Liver (tissue), 9 donors: ENCODE measurements around the gene IL24. TPM values are rescaled to one million over a fixed set of nuclear protein-coding genes. Genes with fewer than 3 reads are reported as not detected.

Source experiments
- DNase-seq: peaks from one replicate; pipeline ENCODE4 v3.0.0-alpha.2; 2017; ENCODE audit warnings: low spot score
- H3K27ac ChIP-seq, 2 donors: one replicate each; pipeline ENCODE4 v1.7.0; 2013; ENCODE audit warnings: inconsistent platforms in 2 of 2, low read length in 2 of 2, control low read depth in 1 of 2, low read depth in 1 of 2, mild to moderate bottlenecking in 1 of 2
- H3K27me3 ChIP-seq, 4 donors: one replicate each; pipeline versions ENCODE4 v1.6.1 to v1.7.0; 2013; ENCODE audit warnings: low read length in 3 of 4, inconsistent platforms in 1 of 4, mild to moderate bottlenecking in 1 of 4, moderate library complexity in 1 of 4; ENCODE audit not compliant: control insufficient read depth in 4 of 4, insufficient read depth in 4 of 4
- H3K36me3 ChIP-seq, 4 donors: one replicate each; pipeline versions ENCODE4 v1.6.1 to v1.7.0; 2013; ENCODE audit warnings: low read length in 3 of 4, mild to moderate bottlenecking in 3 of 4, low read depth in 1 of 4, moderate library complexity in 1 of 4; ENCODE audit not compliant: control insufficient read depth in 4 of 4, insufficient read depth in 3 of 4
- H3K4me1 ChIP-seq, 4 donors: one replicate each; pipeline versions ENCODE4 v1.6.1 to v1.7.0; 2013; ENCODE audit warnings: low read length in 3 of 4, mild to moderate bottlenecking in 3 of 4, moderate library complexity in 1 of 4; ENCODE audit not compliant: control insufficient read depth in 4 of 4, insufficient read depth in 4 of 4
- H3K4me3 ChIP-seq, 3 donors: one replicate each; pipeline versions ENCODE4 v1.6.1 to v1.7.0; 2013; ENCODE audit warnings: low read length in 3 of 3, control low read depth in 1 of 3, low read depth in 1 of 3, mild to moderate bottlenecking in 1 of 3
- H3K9ac ChIP-seq, 2 donors: one replicate each; pipeline ENCODE4 v1.7.0; 2013; ENCODE audit warnings: low read length in 2 of 2, mild to moderate bottlenecking in 2 of 2, moderate library complexity in 2 of 2, control low read depth in 1 of 2, low read depth in 1 of 2
- H3K9me3 ChIP-seq, 4 donors: one replicate each; pipeline versions ENCODE4 v1.6.1 to v1.7.0; 2013; ENCODE audit warnings: low read length in 3 of 4; ENCODE audit not compliant: control insufficient read depth in 4 of 4
- ATF3 ChIP-seq: IDR thresholded peaks from 2 replicates; pipeline ENCODE4 v1.6.1; 2016; ENCODE audit warnings: antibody characterized with exemption
- CTCF ChIP-seq: fragments of 150-350 bp; IDR thresholded peaks from 2 replicates; pipeline ENCODE4 v1.5.1; 2017; ENCODE audit warnings: improper control_type of control experiment, low read depth, low read length; ENCODE audit not compliant: missing input control
- EGR1 ChIP-seq, 2 donors: IDR thresholded peaks; 2 replicates each; pipeline ENCODE4 v1.6.1; 2016 to 2018; ENCODE audit warnings: antibody characterized with exemption in 2 of 2, low read depth in 2 of 2
- FOXA1 ChIP-seq: IDR thresholded peaks from 2 replicates; pipeline ENCODE4 v1.6.1; 2016; ENCODE audit warnings: antibody characterized with exemption
- FOXA2 ChIP-seq: IDR thresholded peaks from 2 replicates; pipeline ENCODE4 v1.6.1; 2016; ENCODE audit warnings: antibody characterized with exemption
- GABPA ChIP-seq, 2 donors: IDR thresholded peaks in 1 of 2; conservative IDR thresholded peaks in 1 of 2; 2 replicates each; pipeline ENCODE4 v1.6.1; 2016; ENCODE audit warnings: antibody characterized with exemption in 2 of 2, mild to moderate bottlenecking in 1 of 2, moderate library complexity in 1 of 2
- HNF4A ChIP-seq, 2 donors: conservative IDR thresholded peaks; 2 replicates each; pipeline ENCODE4 v1.6.1; 2016; ENCODE audit warnings: antibody characterized with exemption in 2 of 2, mild to moderate bottlenecking in 2 of 2
- HNF4G ChIP-seq: IDR thresholded peaks from 2 replicates; pipeline ENCODE4 v1.6.1; 2016; ENCODE audit warnings: antibody characterized with exemption
- NR2F2 ChIP-seq: IDR thresholded peaks from 2 replicates; pipeline ENCODE4 v1.6.1; 2016; ENCODE audit warnings: antibody characterized with exemption
- RAD21 ChIP-seq, 2 donors: IDR thresholded peaks; 2 replicates each; pipeline ENCODE4 v1.6.1; 2016; ENCODE audit warnings: antibody characterized with exemption in 2 of 2, mild to moderate bottlenecking in 2 of 2
- RXRA ChIP-seq, 2 donors: IDR thresholded peaks; 2 replicates each; pipeline ENCODE4 v1.6.1; 2017 to 2018; ENCODE audit warnings: antibody characterized with exemption in 2 of 2, mild to moderate bottlenecking in 1 of 2
- TAF1 ChIP-seq: conservative IDR thresholded peaks from 2 replicates; pipeline ENCODE4 v1.6.1; 2016; ENCODE audit warnings: antibody characterized with exemption, mild to moderate bottlenecking
- YY1 ChIP-seq: IDR thresholded peaks from 2 replicates; pipeline ENCODE4 v1.6.1; 2016; ENCODE audit warnings: antibody characterized with exemption, mild to moderate bottlenecking
- ZBTB33 ChIP-seq: IDR thresholded peaks from 2 replicates; pipeline ENCODE4 v1.6.1; 2016; ENCODE audit warnings: antibody characterized with exemption
- WGBS: extraction: QIAGEN DNeasy Blood & Tissue Kit; methylation state at CpG from one replicate; pipeline ENCODE4 v1.1.7; 2013; 5-methylcytosine and 5-hydroxymethylcytosine counted together
- polyA plus RNA-seq, 2 donors: library from polyadenylated mRNA; stranded (reverse) in 1 of 2; unstranded in 1 of 2; fragments of 200-250 nt in 1 of 2; fragments of >200 nt in 1 of 2; fragmentation: Nextera tagmentation in 1 of 2; extraction: Ambion mirVana in 1 of 2; gene quantifications; one replicate each; pipeline versions ENCODE4 v1.2.1 to v1.2.3, GENCODE V29; 2013 to 2015
- total RNA-seq, 2 donors: library from RNA; depleted of rRNA; stranded (reverse); fragments of >200 nt; gene quantifications; one replicate each; pipeline ENCODE4 v1.2.3, GENCODE V29; 2014
- TF ChIP-seq, protein P1 (sequence below): IDR thresholded peaks from 2 replicates; pipeline ENCODE4 v1.6.1; 2016; ENCODE audit warnings: antibody characterized with exemption
- TF ChIP-seq, protein P2 (sequence below): IDR thresholded peaks from 2 replicates; pipeline ENCODE4 v1.6.1; 2016; ENCODE audit warnings: antibody characterized with exemption, mild to moderate bottlenecking
- donor health status: healthy.
- donor health status: healthy.
- donor health status: healthy.
- donor health status: healthy.
- donor health status: healthy.

The IL24 gene
- total and polyA plus RNA-seq, 4 donors, result 0.13 TPM; not detected in 3

- Histone ChIP-seq H3K27ac (no peak overlapping the region), H3K9ac (no peak overlapping the region), H3K36me3 (no peaks in the 10 kb centered on the region), H3K9me3 (no peaks in the 10 kb centered on the region), H3K4me3 (no peak overlapping the region), H3K27me3 (no peaks in the 10 kb centered on the region), H3K4me1 (peaks cover 0 to 4% (median 0%) of the 10 kb centered on the region in 4 donors)
- TF ChIP-seq, protein P1, sequence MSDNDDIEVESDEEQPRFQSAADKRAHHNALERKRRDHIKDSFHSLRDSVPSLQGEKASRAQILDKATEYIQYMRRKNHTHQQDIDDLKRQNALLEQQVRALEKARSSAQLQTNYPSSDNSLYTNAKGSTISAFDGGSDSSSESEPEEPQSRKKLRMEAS, result no peak
- peak; percentile 32 for TF ChIP-seq NR2F2
- no peak for DNase-seq
- WGBS, result 81% methylated on average over 3 of the region's 3 CpGs
These were observed 982 bp upstream of the IL24 start for GRCh38 chr1:206896261-206896660.

DNA sequence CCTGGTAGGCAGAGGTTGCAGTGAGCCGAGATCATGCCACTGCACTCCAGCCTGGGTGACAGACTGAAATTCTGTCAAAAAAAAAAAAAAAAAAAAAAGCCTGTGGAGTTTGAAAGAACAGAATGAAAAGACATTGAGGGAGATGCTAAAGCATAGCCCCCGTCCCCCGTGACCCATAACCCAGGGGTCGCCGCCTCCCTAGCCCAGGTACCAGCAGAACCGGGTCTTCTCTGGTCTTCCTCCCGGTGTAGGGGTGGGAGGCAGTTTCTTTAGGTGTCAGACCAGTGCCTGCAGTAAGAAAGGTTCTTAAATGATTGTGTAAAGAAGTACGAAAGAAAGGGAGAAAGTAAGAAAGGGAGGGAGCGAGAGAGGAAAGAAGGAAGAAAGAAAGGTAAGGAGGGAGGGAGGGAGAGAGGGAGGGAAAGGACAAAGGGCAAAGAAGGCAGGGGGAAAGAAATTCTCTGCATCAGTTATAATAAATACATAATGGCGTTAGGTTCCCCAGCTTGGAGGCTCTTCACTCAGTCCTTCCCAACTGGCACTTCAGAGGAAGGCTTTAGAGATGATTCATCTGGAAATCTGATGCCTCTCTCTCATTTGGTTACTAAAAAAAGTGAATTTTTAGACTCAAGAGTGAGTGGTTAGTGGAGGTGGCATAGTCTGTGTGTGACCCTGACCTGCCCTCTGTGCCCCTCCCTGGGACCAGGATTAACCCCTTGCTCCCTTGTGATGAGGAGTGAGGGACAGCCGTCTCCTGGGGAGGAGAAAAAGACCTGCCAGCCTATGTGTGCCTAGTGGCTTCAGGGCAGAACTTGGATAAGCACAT lies 1.1 kb downstream of the IL24 start:
- WGBS, result 77% methylated on average over 11 of the region's 11 CpGs
- no peaks in the 10 kb centered on the region for H3K9me3 ChIP-seq
- peaks cover 0 to 4% (median 0%) of the 10 kb centered on the region in 4 donors for H3K4me1 ChIP-seq
- no peak overlapping the region for H3K9ac ChIP-seq
- H3K36me3 ChIP-seq, result no peaks in the 10 kb centered on the region
- H3K4me3 ChIP-seq, result no peak overlapping the region
- DNase-seq, result no peak
- TF ChIP-seq FOXA2, result no peak
- TF ChIP-seq TAF1, result no peak
- TF ChIP-seq NR2F2, result no peak
- TF ChIP-seq, protein P2, sequence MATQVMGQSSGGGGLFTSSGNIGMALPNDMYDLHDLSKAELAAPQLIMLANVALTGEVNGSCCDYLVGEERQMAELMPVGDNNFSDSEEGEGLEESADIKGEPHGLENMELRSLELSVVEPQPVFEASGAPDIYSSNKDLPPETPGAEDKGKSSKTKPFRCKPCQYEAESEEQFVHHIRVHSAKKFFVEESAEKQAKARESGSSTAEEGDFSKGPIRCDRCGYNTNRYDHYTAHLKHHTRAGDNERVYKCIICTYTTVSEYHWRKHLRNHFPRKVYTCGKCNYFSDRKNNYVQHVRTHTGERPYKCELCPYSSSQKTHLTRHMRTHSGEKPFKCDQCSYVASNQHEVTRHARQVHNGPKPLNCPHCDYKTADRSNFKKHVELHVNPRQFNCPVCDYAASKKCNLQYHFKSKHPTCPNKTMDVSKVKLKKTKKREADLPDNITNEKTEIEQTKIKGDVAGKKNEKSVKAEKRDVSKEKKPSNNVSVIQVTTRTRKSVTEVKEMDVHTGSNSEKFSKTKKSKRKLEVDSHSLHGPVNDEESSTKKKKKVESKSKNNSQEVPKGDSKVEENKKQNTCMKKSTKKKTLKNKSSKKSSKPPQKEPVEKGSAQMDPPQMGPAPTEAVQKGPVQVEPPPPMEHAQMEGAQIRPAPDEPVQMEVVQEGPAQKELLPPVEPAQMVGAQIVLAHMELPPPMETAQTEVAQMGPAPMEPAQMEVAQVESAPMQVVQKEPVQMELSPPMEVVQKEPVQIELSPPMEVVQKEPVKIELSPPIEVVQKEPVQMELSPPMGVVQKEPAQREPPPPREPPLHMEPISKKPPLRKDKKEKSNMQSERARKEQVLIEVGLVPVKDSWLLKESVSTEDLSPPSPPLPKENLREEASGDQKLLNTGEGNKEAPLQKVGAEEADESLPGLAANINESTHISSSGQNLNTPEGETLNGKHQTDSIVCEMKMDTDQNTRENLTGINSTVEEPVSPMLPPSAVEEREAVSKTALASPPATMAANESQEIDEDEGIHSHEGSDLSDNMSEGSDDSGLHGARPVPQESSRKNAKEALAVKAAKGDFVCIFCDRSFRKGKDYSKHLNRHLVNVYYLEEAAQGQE, result no peak
- TF ChIP-seq HNF4G, result no peak
- TF ChIP-seq GABPA (IDR thresholded peaks at IDR 0.05 in 1 of 2, conservative IDR thresholded peaks at IDR 0.05 in 1 of 2), result no peak
- no peak for TF ChIP-seq ZBTB33
- H3K27me3 ChIP-seq, result no peaks in the 10 kb centered on the region
- no peak overlapping the region for H3K27ac ChIP-seq

GRCh38 chr1:206898915-206899431 lies 1.7 kb downstream of the IL24 start:
- DNase-seq, result no peak
- no peaks in the 10 kb centered on the region for H3K27me3 ChIP-seq
- no peaks in the 10 kb centered on the region for H3K9me3 ChIP-seq
- no peak overlapping the region for H3K9ac ChIP-seq
- H3K4me1 ChIP-seq, result peaks cover 0 to 4% (median 0%) of the 10 kb centered on the region in 4 donors
- H3K27ac ChIP-seq, result no peak overlapping the region
- WGBS, result 86% methylated on average over 13 of the region's 13 CpGs
- no peak overlapping the region for H3K4me3 ChIP-seq
- H3K36me3 ChIP-seq, result no peaks in the 10 kb centered on the region
- TF ChIP-seq FOXA1 (no peak), CTCF (no peak), ATF3 (no peak), RAD21 (IDR thresholded peaks at IDR 0.05) (no peak), EGR1 (IDR thresholded peaks at IDR 0.05; ENCODE audit: low read depth in 2 of 2) (no peak), NR2F2 (no peak), HNF4A (conservative IDR thresholded peaks at IDR 0.05) (no peak), HNF4G (no peak), YY1 (no peak), GABPA (IDR thresholded peaks at IDR 0.05 in 1 of 2, conservative IDR thresholded peaks at IDR 0.05 in 1 of 2) (no peak), RXRA (IDR thresholded peaks at IDR 0.05) (no peak)
